ELR (cell line): ENCODE data around the gene SUGP1.
"Not testable (repeated sequence)": the region's sequence is repeated elsewhere in the genome, so short reads cannot be mapped to it uniquely, and the experiment has no call there.

Experiments used
- DNase-seq: peaks from one replicate; pipeline ENCODE4 v3.0.0-alpha.2; 2015; ENCODE audit warnings: low read depth

The SUGP1 gene, protein sequence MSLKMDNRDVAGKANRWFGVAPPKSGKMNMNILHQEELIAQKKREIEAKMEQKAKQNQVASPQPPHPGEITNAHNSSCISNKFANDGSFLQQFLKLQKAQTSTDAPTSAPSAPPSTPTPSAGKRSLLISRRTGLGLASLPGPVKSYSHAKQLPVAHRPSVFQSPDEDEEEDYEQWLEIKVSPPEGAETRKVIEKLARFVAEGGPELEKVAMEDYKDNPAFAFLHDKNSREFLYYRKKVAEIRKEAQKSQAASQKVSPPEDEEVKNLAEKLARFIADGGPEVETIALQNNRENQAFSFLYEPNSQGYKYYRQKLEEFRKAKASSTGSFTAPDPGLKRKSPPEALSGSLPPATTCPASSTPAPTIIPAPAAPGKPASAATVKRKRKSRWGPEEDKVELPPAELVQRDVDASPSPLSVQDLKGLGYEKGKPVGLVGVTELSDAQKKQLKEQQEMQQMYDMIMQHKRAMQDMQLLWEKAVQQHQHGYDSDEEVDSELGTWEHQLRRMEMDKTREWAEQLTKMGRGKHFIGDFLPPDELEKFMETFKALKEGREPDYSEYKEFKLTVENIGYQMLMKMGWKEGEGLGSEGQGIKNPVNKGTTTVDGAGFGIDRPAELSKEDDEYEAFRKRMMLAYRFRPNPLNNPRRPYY

DNA sequence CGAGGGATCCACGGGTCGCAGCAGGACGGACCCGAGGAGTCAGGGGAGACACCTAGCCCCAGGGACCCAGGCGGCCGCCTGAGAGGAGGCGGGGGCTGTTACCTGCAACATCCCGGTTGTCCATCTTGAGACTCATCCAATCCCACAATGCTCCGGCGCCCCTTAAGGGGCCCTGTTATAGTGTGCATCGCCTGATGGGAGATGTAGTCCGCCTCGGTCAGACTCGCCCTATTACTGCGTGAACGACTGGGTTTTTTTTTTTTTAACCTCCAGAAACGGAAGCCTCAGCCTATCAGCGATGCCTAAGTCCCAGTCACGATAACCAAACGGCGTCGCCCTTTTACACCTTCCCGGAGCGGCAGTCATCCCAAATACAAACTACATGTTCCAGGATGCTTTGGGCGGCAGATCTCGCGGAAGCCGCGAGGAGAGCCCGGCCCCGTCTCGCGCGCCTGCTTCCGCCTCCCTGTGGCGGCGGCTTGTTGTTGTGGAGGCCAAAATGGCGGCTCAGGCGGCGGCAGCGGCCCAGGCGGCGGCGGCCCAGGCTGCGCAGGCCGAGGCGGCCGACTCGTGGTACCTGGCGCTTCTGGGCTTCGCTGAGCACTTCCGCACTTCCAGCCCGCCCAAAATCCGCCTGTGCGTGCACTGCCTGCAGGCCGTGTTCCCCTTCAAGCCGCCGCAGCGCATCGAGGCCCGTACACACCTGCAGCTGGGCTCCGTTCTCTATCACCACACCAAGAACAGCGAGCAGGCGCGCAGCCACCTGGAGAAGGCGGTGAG lies at the start of gene SUGP1, which contains the start of gene MAU2:
Gene SUGP1, minus strand, starts transcription at position 149 of the 780 bp plus-strand sequence. Its CDS starts 13 bp downstream, at position 136.
Gene MAU2, plus strand, starts transcription at position 469 of the 780 bp plus-strand sequence. Its CDS starts 31 bp downstream, at position 500.
- DNase-seq: peak; percentile 95

DNA sequence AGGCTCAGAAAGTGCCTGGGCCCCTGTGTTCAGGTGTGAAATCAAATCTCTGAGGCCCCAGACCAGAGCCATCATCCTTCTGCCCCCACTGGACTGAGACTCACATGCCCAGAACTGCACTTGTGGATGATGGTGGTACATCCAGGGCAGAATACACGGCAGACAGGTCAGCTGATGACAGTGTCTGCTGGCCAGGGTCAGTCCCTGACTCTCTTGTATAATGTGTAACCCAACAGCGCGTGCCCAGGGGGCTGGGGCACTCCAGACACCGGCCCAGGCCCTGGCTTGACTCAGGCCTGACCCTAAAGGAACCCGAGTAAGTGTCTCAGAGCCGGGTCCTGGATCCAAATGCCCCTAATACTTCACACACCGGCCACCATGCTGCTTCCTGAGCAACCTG lies 47.8 kb upstream of the SUGP1 start:
- DNase-seq: no peak

DNA sequence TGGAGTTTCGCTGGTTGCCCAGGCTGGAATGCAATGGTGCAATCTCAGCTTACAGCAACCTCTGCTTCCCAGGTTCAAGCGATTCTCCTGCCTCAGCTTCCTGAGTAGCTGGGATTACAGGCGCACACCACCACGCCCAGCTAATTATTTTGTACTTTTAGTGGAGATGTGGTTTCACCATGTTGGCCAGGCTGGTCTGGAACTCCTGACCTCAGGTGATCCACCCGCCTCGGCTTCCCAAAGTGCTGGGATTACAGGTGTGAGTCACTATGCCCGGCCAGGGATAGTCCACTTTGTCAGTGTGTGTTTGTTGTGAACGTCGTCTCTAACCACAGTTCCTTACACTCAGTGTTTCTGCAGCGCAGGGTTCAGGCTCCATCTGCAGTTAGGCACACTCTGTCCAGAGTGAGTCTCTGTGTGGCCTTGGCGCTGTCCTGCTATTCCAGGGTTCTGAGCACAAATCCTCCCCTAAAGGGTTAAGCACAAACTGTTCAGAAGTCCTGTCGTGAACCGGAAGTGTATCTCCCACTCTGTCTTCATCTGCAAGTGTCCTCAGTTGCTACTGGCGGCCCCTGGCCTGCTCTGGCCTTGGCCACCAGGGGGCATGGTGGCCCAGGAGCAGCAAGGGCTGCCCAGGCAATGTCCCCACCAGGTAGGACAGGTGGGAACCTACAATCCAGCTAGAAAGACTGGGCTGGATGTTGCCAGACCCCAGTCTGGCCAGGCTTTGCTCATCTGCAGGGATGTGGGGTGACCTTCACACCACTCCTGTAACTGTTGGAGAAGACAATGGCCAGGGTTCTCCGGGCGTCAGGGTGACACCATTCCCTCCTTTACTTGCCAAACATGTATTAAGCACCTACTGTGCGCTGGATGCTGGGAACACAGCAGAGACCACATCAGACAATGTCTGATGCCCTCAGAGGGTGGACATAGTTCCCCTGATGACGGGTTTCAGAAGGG lies 46.4 kb upstream of the SUGP1 start:
- peak; percentile 80 for DNase-seq

DNA sequence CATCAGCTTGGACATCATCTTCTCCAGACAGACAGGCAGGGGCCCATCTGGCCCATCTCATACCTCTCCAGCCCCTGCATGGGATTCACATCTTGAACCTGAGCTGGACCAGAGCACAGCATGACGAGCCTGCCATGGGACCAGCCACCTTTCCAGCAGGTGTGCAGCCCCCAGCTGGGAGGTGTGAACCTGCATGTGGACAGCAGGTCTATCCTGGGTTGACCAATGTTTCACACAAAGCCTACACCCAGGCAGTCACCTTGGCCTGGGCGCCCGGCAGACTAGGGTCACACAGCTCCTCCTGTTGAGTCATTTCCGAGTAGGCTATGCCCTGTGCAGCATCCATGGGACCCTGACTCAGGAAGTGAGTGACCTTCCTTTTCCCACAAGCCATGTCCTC lies 41.8 kb upstream of the SUGP1 start:
- DNase-seq: no peak

DNA sequence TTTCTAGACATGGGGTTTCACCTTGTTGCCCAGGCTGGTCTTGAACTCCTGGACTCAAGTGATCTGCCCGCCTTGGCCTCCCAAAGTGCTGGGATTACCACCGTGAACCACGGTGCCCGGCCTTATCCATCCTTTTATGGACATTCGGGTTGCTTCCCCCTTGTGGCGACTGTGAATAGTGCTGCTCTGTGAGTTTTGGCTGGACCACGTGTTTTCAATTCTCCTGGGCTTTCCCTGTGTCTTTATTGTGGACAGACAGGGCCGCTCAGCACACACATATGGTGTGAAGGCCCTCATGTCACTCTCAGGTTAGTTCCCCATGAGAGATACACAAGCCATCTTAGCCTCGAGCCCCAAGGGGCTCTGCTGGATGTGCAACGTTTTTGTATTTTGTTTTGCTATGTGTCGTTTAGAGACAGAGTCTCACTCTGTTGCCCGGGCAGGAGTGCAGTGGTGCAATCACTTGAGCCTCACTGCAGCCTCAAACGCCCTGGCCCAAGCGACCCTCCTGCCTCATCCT lies 40.8 kb upstream of the SUGP1 start:
- DNase-seq: peak; percentile 86

DNA sequence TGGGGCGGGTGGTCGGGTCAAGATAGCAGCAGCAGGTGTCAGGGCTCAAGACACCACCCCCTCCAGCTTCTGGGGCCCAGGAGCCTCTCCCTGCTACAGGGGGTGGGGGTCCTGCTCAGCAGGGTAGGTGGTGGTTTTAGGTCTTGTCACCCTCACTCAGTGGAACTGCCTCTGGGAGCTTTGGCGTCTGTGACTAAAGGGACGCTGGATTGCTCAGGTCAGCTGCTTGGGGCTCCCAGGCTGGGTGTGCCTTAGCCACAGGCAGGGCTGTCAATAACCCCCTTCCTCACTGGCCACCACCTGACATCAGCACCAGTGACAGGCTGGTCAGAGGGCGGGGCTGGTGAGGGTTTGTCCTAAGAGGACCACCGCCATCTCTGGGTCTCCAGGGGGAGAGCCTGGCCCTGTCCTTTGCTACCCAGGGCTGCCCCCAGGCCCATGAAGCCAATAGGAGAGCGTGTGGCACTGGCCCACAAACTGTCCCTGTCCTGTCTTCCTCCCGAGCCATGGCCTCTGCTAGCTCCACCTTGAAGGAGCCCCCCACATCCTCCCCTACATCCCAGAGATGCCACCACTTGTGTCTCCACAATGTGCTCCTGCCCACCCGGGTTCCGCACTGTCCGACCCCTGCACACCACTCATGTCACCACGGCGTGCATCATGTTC lies 36.7 kb upstream of the SUGP1 start:
- DNase-seq: no peak

DNA sequence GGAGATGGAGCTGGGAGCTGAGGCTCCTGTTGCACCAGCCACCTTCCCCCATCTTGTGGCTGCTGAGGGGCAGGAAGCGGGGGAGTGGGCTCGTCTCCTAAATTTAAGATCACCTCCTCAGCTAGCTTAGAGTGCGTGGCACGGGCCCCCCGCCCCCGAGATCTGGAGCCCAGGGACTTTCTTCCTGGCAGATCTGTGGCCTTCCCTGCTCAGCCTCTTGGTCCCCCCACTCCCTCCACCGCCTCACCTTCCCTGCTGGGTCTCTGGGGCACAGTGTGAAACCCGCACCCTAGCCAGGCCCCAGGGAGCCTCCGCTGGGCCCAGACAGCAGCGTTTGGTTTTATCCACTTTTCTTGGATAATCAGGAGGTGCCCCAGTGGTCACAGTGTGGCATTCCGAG lies 36.2 kb upstream of the SUGP1 start:
- DNase-seq: no peak

DNA sequence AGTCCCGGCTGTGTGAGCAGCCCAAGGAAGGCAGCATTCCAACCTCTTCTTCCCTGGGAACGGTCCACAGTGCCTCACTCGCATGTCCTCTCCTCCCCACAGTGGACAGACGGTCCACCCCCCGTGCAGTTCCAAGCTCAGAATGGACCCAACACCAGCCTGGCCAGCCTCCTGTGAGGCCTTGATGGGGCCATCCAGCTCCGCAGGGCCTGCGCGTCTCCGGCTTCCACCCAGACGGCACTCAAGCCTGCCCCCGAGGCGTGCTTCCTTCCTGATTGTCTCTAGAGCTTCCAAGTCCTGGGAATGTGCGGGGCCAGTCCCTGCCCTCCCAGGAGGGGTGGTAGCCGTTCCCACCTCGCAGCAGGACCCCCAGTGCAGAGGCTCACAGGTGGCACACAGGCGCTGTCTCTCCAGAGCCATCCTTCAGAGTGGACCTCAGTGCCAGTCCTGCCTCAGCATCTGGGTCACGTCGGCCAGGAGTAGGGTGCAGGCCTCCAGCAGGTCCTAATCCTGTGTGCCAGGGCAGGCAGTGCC lies 35.4 kb upstream of the SUGP1 start:
- no peak for DNase-seq

DNA sequence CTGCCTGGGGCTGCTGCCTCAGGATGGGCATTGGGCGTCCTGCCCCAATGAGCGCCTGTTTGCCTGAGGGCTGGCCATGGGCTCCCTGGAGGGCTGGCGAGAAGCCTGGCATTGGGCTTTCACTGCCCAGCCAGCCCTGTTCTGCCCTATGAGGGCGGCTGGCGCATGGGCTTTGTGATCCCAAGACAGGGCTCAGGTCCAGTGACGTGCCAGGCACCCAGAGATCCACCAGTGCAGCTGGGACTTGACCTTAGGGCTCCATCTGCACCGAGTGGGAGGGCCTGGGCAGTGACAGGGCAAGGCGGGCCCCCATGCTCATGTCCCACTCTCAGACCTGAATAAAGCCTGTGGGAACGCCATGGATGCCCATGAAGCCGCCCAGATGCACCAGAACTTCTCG lies 34.6 kb upstream of the SUGP1 start:
- DNase-seq: no peak

DNA sequence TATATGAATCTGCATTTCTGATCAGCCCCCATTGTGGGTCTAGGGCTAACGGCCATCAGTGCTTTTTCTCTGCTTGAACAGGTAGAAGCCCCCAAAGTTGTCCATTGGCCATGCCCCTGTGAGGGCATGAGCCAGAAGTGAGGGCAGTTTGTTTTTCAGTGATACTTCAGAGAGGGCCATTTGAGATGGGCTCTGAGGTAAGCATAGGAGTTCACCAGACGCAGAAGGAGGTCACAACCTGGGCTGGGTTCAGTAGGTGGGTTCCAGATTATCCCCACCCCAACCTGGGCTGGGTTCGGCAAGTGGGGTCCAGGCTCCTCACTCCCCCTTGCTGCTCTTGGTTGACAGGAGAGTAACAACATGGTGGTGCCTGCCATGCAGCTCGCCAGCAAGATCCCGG lies 33.7 kb upstream of the SUGP1 start:
- no peak for DNase-seq

DNA sequence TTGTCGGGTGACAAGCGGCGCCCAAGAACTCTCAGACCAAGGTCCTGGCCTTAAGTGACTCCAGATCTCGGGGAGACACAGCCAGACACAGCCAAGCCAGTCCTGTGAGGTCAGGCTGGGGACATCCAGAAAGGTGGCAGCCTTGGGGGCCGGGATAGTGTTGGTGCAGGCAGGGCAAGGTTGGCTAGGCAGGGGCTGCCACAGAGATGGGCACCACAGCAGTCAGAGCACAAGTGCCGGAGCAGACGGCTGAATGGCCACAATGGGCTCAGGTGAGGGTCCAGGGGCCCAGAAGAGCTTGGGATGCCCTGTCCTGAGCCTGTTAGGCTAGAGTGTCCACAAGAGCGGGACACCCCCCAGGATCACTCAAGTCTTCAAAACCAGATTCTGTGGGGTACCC lies 32.5 kb upstream of the SUGP1 start:
- no peak for DNase-seq

DNA sequence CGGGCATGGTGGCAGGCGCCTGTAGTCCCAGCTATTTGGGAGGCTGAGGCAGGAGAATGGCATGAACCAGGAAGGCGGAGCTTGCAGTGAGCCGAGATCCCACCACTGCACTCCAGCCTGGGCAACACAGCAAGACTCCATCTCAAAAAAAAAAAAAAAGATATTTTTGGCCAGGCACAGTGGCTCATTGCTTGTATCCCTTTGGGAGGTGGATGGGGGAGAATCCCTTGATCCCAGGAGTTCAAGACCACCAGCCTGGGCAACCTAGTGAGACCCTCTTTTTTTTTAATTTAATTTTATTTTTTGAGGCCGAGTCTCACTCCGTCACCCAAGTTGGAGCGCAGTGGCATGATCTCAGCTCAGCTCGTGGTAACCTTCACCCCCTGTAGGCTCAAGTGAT lies 30.4 kb upstream of the SUGP1 start:
- not testable (repeated sequence) for DNase-seq

DNA sequence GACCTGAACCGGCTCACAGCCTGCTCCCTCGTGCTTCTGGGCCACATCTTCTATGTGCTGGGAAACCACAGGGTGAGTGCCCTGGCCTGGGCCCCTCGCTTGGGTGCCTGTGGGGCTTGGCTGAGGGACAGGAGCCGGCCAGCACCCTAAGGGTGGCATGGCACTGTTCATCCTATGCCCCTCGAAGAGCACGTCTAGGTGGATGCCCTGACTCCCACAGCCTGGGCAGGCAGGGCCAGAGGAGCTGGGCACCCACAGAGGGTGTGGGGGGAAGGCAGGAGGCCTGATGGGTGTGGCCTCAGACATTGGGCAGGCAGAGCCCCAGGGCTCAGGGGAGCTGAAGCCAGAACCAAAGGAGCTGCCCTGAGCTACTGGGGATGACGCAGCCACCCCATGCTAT lies 29.1 kb upstream of the SUGP1 start:
- no peak for DNase-seq

DNA sequence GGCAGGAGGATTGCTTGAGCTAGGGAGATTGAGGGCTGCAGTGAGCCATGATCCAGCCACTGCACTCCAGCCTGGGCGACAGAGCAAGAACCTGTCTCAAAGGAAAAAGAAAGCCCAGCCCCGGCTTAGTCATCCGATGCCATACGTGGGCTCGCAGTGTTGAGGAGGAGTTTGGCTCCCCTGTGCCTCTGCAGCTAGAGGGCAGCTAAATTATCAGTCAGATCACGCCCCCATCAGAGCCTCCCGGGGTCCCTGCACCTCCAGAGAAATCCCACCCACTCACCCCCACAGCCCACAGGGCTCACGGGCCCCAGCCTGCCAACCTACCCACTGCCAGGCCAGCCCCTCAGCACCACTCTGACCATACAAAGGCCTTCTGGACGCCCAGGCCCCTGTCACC lies 28.0 kb upstream of the SUGP1 start:
- DNase-seq: no peak

DNA sequence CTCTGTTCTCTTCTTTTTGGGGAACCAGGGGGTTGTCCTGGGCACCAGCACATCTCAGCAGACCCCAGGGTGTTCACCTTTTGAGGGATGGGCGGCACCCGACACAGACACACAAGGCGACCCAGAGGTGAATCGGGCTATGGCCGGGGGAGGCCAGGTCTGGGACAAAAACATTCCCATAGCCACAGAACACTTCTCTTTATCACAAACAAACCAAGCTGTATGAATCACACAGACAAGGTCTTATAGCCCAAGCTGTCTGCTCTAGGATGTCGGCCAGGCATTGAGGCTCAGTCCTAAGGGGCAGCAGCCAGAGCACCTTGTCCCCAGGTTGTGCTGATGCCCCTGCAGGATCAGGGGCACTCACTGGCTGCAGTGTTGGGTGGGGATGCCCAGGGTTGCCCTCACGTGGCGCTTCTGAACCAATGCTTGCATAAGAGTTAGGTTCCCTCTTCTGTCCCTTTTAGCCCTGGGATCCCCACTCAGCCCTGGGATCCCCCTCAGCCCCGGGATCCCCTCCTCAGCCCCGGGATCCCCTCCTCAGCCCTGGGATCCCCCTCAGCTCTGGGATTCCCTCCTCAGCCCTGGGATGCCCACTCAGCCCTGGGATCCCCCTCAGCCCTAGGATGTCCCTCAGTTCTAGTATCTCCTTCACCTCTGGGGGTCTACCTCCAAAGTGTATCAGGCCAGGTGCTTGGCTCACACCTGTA lies 27.2 kb upstream of the SUGP1 start:
- DNase-seq: no peak

DNA sequence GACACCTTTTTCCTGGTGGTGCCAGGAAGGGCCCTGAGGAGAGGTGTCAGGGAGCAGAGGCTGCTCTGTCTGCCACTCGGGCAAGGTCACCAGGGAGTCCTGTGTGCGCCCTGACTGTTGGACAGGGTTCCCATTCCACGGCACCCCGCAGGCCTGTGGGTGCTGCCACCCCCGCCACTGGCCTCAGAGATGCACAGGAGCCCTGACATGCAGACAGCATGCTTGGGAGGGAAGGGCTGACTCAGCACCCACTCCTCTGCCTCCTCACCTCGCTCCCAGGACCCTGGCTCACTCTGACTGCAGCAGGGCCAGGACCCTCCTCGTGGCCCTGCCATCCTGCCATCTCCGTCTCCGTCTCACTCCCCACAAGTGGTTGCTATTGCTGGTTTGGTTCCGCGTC lies 25.7 kb upstream of the SUGP1 start:
- no peak for DNase-seq

DNA sequence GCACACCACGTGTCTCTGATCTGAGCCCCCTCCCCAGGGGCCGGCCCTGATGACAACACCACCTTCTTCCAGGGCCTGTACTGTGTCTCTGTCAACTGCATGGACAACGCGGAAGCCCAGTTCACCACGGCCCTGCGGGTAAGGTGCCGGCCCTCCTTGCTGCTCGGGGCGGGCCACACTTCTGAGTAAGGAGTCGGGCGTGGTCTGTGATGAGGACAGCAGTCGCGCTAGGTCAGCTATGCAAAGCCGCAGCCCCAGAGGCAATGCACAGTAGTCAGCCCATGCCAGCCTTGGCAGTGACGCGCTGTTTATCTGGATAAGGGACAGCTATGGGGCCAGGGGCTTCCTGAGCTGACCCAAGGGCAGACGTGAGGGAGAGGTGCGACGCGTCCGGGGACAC lies 24.9 kb upstream of the SUGP1 start:
- no peak for DNase-seq

DNA sequence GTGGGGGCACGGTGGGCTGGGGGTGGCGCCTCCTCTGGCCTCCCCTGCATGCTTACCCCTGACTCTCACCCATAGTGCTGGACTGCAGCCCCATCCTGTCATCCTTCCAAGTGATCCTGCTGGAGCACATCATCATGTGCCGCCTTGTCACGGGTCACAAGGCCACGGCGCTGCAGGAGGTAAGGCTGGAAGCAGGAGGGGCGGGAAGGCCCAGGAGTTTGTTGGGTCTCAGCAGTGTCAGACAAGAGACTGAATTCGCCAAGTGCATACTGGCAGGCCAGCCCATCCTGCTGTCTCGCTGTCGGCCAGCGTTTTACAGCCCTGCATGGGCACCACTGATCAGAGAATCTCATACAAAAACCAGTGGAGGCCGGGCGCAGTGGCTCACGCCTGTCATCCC lies 23.5 kb upstream of the SUGP1 start:
- DNase-seq: no peak

DNA sequence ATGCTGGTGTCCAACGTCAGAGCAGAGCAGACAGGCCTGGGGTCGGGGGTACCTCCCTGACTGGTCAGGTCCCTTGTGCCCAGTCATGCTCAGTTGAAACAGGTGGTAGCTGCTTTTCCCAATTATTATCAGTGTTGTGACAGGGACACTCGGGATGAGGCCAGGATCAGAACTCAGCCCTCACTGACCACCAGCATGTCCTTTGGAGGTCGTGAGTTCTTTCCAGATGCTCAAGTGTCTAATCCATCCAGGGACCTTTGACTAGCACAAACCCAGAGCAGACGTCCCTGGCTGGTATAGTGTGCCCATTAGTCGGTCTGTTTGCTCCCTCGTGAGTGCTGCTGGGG lies 22.7 kb upstream of the SUGP1 start:
- no peak for DNase-seq
